Endothelial cell of hepatic sinusoid (primary cell): ENCODE measurements around the gene MEGF8.

Experiments
- in situ Hi-C: cut with HindIII; loops from 2 replicates; pipeline ENCODE4 v1.10.0; 2017; ENCODE audit warnings: low sequenced_read_pairs

Gene MEGF8

GRCh38 chr19:42325308-42325895, at the start of gene MEGF8:
MEGF8 (plus strand) TSS chr19:42325635; CDS start chr19:42326244, 609 bp downstream.
- in situ Hi-C loops, result no loop called here

- in situ Hi-C loops, result no loop called here
Measured at GRCh38 chr19:42276284-42276683, 49.2 kb upstream of the MEGF8 start.

GRCh38 chr19:42276821-42277220, 48.6 kb upstream of the MEGF8 start:
- in situ Hi-C loops, result no loop called here

GRCh38 chr19:42277821-42278451, 47.5 kb upstream of the MEGF8 start:
- in situ Hi-C loops, result no loop called here

- in situ Hi-C loops, result no loop called here
Measured at GRCh38 chr19:42278452-42279154, 46.8 kb upstream of the MEGF8 start.

- in situ Hi-C loops, result no loop called here
Measured at GRCh38 chr19:42279155-42279901, 46.1 kb upstream of the MEGF8 start.

- in situ Hi-C loops, result no loop called here
Measured at GRCh38 chr19:42279902-42280814, 45.3 kb upstream of the MEGF8 start.

- in situ Hi-C loops, result no loop called here
Measured at GRCh38 chr19:42280815-42281145, 44.7 kb upstream of the MEGF8 start.

- in situ Hi-C loops, result no loop called here
Measured at GRCh38 chr19:42281146-42281826, 44.1 kb upstream of the MEGF8 start.

- in situ Hi-C loops, result no loop called here
Measured at GRCh38 chr19:42281827-42282762, 43.3 kb upstream of the MEGF8 start.

- in situ Hi-C loops, result no loop called here
Measured at GRCh38 chr19:42282819-42283187, 42.6 kb upstream of the MEGF8 start.

- in situ Hi-C loops, result no loop called here
Measured at GRCh38 chr19:42283188-42284065, 42.0 kb upstream of the MEGF8 start.

- in situ Hi-C loops, result no loop called here
Measured at GRCh38 chr19:42284066-42284501, 41.4 kb upstream of the MEGF8 start.

GRCh38 chr19:42284591-42285341, 40.7 kb upstream of the MEGF8 start:
- in situ Hi-C loops, result no loop called here

GRCh38 chr19:42285541-42285941, 39.9 kb upstream of the MEGF8 start:
- in situ Hi-C loops, result no loop called here

GRCh38 chr19:42285988-42286348, 39.5 kb upstream of the MEGF8 start:
- in situ Hi-C loops, result no loop called here

GRCh38 chr19:42286349-42287016, 39.0 kb upstream of the MEGF8 start:
- in situ Hi-C loops, result no loop called here
